Measurements from ENCODE around the gene ACOT8. TPM values are rescaled to one million over a fixed set of nuclear protein-coding genes. Genes with fewer than 3 reads are reported as not detected.
"Not testable (repeated sequence)": the region's sequence is repeated elsewhere in the genome, so short reads cannot be mapped to it uniquely, and the experiment has no call there.

ACOT8 gene
- total RNA-seq, 1 donor from 2014 or later = 50.6 TPM

- no peak for DNase-seq (ENCODE audit: extremely low spot score in 2 of 2)
- no peaks in the 10 kb centered on the region for H3K27me3 ChIP-seq
- H3K4me3 ChIP-seq = no peak overlapping the region
- H3K27ac ChIP-seq = no peak overlapping the region
- H3K36me3 ChIP-seq = peaks cover 0 to 19% of the 10 kb centered on the region in 2 donors
- no peaks in the 10 kb centered on the region for H3K9me3 ChIP-seq
- intact Hi-C loops (cut with DNase I) = no loop called here
- no peaks in the 10 kb centered on the region for H3K4me1 ChIP-seq
- TF ChIP-seq CTCF (IDR thresholded peaks at IDR 0.05) (no peak), POLR2A (IDR thresholded peaks at IDR 0.05) (no peak), POLR2AphosphoS5 (IDR thresholded peaks at IDR 0.05; ENCODE audit: insufficient read depth in 1 of 2, low read depth in 1 of 2) (no peak)
Observed at GRCh38 chr20:45874576-45874975, 17.4 kb upstream of the ACOT8 start.

GRCh38 chr20:45874104-45874481 is 16.9 kb upstream of the ACOT8 start:
- H3K9me3 ChIP-seq; H3K4me1 ChIP-seq; H3K27ac ChIP-seq; H3K4me3 ChIP-seq; DNase-seq (ENCODE audit: extremely low spot score in 2 of 2); intact Hi-C loops (cut with DNase I); H3K27me3 ChIP-seq: not testable (repeated sequence)
- peaks cover 0 to 19% of the 10 kb centered on the region in 2 donors for H3K36me3 ChIP-seq

- H3K9me3 ChIP-seq = no peaks in the 10 kb centered on the region
- no peak overlapping the region for H3K27ac ChIP-seq
- TF ChIP-seq CTCF (IDR thresholded peaks at IDR 0.05) = no peak
- no peak for TF ChIP-seq POLR2AphosphoS5 (IDR thresholded peaks at IDR 0.05; ENCODE audit: insufficient read depth in 1 of 2, low read depth in 1 of 2)
- TF ChIP-seq POLR2A (IDR thresholded peaks at IDR 0.05) = no peak
- H3K4me3 ChIP-seq = no peak overlapping the region
- H3K36me3 ChIP-seq = peaks cover 0 to 19% of the 10 kb centered on the region in 2 donors
- H3K27me3 ChIP-seq = no peaks in the 10 kb centered on the region
- no peak for DNase-seq (ENCODE audit: extremely low spot score in 2 of 2)
- no peaks in the 10 kb centered on the region for H3K4me1 ChIP-seq
- intact Hi-C loops (cut with DNase I) = no loop called here
Observed at GRCh38 chr20:45873409-45874103, 16.4 kb upstream of the ACOT8 start.

- Histone ChIP-seq H3K36me3 (peaks cover 0 to 10% of the 10 kb centered on the region in 2 donors), H3K27ac (no peak overlapping the region), H3K9me3 (no peaks in the 10 kb centered on the region), H3K4me3 (no peak overlapping the region), H3K4me1 (no peaks in the 10 kb centered on the region), H3K27me3 (no peaks in the 10 kb centered on the region)
- intact Hi-C loops (cut with DNase I) = no loop called here
- TF ChIP-seq POLR2A (IDR thresholded peaks at IDR 0.05) = no peak
- no peak for TF ChIP-seq POLR2AphosphoS5 (IDR thresholded peaks at IDR 0.05; ENCODE audit: insufficient read depth in 1 of 2, low read depth in 1 of 2)
- no peak for TF ChIP-seq CTCF (IDR thresholded peaks at IDR 0.05)
- DNase-seq (ENCODE audit: extremely low spot score in 2 of 2) = no peak
Observed at GRCh38 chr20:45872626-45873025, 15.4 kb upstream of the ACOT8 start.

- H3K4me1 ChIP-seq = no peaks in the 10 kb centered on the region
- no peak for DNase-seq (ENCODE audit: extremely low spot score in 2 of 2)
- H3K4me3 ChIP-seq = no peak overlapping the region
- TF ChIP-seq POLR2AphosphoS5 (IDR thresholded peaks at IDR 0.05; ENCODE audit: insufficient read depth in 1 of 2, low read depth in 1 of 2) (no peak), CTCF (IDR thresholded peaks at IDR 0.05) (no peak), POLR2A (IDR thresholded peaks at IDR 0.05) (no peak)
- intact Hi-C loops (cut with DNase I) = no loop called here
- H3K36me3 ChIP-seq = no peaks in the 10 kb centered on the region
- no peaks in the 10 kb centered on the region for H3K27me3 ChIP-seq
- no peak overlapping the region for H3K27ac ChIP-seq
- H3K9me3 ChIP-seq = no peaks in the 10 kb centered on the region
Observed at GRCh38 chr20:45867819-45868176, 10.6 kb upstream of the ACOT8 start.
